T-helper 22 cell (primary cell): ENCODE results near the gene TBPL2.
"Not testable (repeated sequence)": the region's sequence is repeated elsewhere in the genome, so short reads cannot be mapped to it uniquely, and the experiment has no call there.

Experiments
- DNase-seq: peaks from one replicate; pipeline ENCODE4 v3.0.0-alpha.2; 2020; ENCODE audit warnings: low read depth

TBPL2 gene

DNA sequence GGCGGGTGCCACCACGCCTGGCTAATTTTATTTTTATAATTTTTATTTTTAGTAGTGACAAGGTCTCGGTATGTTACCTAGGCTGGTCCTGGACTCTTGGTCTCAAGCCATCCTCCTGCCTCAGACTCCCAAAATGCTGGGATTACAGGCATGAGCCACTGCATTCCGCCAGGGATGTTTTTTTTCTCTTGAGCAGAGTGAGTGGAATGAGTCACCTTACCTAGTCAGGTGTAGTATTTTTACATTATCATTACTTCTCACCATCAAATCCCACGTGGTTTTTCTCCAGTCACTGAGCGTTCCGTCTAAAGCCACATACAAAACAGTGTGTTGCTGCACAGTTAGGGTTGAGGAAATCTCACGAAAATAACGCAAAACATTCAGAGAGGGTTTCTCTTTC, 870 bp upstream of the TBPL2 start:
- no peak for DNase-seq

DNA sequence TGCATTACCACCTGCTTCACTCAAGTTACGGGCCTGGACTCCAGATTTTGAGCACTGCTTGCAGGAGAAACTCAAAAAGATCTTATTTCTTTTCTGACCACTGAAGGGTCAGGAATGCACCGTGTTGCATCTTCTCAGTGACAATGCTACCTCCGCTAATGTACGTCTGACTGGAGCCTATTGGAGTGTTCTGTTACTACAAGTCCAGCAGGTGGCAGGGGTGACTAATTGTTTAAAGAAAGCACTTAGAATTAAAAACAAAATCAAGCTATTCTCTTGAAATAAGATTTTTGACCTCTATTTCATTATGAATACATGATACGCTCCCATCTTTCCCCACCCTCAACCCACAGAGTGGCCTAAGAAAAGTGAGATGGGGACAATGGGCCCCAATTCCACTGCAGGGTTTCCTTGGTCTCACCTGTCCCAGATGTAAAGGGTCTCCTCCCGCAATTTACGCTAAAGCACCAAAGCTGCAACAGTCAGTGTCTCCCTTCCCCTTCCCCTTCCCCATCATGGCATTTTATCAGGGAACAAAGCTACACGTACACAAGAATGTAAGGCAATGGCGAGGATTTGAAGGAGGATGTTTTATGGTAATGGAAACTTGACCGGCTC, 2.2 kb downstream of the TBPL2 start:
- no peak for DNase-seq

- no peak for DNase-seq
These were observed 3.5 kb downstream of the TBPL2 start for GRCh38 chr14:55436931-55437330.

DNA sequence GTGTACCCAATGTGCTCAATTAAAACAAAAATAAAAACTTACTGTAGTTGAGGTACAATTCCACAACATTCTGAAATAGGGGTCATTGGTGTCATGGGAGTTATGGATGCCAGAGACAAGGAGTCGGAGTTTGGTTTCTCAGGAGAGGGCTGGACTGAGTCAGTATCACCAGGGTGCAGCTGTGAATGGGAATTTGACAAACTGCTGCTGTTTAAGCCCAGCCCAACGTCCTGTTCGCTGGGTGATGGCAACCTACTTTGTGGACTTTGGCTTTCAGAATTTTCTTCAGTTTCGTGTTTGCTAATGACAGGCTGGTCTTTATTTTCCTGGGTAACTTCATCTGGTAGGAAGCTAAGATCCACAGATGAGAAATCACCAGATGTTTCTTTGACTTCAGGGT, 3.9 kb downstream of the TBPL2 start:
- no peak for DNase-seq

DNA sequence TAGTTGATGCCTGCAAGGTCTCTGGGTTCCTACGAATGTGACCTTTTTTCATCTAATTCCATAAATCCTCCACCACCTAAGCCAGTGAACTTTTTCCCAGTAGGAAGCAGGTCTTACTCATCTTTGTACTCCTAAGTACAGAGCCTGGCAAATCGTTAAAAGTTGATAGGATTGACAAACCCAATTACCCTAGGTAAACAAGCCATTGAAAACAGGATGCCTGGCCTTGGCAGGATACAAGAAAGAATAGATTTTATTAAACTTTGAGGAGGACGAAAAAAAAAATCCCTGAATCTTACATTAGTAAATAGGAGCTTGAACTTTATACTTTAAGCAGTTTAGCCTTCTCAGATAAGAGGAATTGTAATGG, 5.6 kb downstream of the TBPL2 start:
- DNase-seq = no peak

GRCh38 chr14:55433880-55434804, 6.3 kb downstream of the TBPL2 start:
- no peak for DNase-seq

- no peak for DNase-seq
These were observed 7.8 kb downstream of the TBPL2 start for GRCh38 chr14:55432628-55433027.

GRCh38 chr14:55430024-55430690, 10.3 kb downstream of the TBPL2 start:
- no peak for DNase-seq

DNA sequence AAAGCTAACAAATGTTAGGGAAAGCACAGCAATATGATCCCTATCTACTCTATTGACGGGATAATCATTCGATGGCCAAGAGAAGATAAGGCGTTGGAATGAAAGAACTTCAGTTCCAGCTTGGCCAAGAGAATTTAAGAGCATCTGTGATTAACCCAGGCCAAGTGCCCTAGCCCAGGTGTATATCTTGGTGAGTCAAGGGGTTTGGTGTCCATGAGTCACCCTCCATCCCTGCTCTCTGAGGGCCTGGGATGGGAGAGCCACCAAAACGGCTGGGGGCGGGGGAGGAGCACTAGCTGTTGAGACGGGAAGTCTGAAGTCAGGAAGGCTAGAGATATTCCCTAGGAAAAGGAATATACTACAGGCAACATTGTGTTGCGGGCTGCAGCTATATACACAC, 13.0 kb downstream of the TBPL2 start:
- no peak for DNase-seq

- DNase-seq = no peak
These were observed 13.5 kb downstream of the TBPL2 start for GRCh38 chr14:55426891-55427290.

- no peak for DNase-seq
These were observed 15.3 kb downstream of the TBPL2 start for GRCh38 chr14:55425091-55425490.

- no peak for DNase-seq
These were observed 16.4 kb downstream of the TBPL2 start for GRCh38 chr14:55423969-55424368.

GRCh38 chr14:55422338-55422737, 18.1 kb downstream of the TBPL2 start:
- DNase-seq = not testable (repeated sequence)

GRCh38 chr14:55419663-55420062, 20.8 kb downstream of the TBPL2 start:
- DNase-seq = no peak

DNA sequence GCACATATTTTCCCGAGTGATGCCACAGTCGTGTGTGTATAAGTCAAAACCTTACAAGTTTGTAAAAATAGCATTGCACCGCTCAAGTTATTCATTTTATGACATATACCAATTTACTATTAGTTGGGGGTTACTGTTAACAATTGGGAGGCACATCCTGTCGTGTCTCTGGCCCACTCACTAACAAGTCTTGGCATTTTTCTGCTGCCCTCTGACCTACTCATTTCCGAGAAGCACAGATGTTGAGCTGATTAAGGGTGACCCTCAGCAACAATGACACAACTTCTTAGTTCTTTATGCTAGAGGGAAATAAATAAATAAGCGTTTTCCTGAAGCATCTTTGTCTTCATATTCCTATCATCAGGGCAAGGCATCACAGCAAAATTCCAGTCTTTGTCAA, 22.0 kb downstream of the TBPL2 start:
- no peak for DNase-seq

DNA sequence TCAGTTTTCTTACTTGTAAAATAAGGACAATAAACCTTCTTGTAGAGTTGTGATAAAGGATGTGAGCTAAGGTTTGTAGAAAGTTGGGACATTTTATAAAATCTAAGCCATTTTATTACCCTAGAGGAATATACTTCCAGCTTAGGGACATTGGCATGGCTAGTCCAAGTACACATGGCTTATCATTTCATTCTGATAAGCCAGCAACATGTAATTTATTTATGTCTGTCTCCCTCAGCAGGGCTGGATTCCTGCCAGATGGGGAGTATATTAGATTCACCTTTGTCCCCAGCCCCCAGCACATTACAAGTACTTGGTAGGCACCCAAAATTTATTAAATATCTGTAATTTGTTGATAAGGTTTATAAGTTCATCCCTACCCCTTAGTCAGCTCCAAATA, 22.5 kb downstream of the TBPL2 start:
- DNase-seq = no peak

GRCh38 chr14:55416866-55417265, 23.6 kb downstream of the TBPL2 start:
- DNase-seq = no peak

DNA sequence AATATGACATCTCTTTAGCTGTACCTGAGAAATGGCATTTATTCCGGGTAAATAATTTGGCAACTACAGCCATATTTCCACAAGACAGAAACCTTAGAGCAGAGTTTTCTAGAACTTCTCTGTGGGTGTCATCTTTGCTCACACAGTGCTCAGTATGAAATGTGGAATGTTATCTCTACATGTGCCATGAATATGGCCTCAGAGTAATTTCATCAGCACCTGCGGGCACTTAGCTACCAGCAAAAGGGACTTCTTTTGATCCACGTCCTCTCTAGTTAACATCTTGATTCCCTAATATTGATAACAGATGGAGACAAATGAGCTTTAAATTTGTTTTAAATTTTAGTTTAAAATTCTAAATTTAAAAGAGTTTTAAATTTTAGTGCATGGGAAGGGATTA, 25.9 kb downstream of the TBPL2 start:
- no peak for DNase-seq

GRCh38 chr14:55412676-55413075, 27.7 kb downstream of the TBPL2 start:
- no peak for DNase-seq

- peak; percentile 53 for DNase-seq
These were observed 28.7 kb downstream of the TBPL2 start, which contains the start of gene ATG14 for GRCh38 chr14:55411426-55412389. ATG14 (minus strand) TSS chr14:55411830; CDS start chr14:55411822, 8 bp downstream.

DNA sequence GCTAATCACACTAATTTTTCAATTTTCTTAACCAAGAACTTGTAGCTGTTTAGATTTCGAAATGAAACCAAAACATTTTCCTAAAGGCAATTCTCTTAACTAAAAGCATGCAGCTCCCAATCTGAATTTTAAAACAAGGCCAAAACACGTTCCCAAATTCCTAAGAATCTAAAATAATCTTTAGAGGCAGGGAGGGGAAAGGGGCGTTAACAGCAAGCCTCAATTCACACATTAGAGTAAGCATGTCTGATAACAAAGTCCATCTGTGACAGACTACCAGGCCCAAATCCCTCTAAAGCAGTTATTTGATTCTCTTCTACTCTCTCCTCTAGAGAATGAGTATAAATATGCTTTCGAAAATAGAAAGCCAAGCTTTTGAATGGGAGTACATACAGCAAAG, 29.5 kb downstream of the TBPL2 start:
- DNase-seq = no peak
